DOHH2 (cell line): ENCODE results near the gene CACNA1B.

Experiments used
- CTCF ChIP-seq: fragments of 200-600 bp; sonication (generic); IDR thresholded peaks from one replicate; pipeline ENCODE4 v1.5.1; 2014; ENCODE audit warnings: antibody characterized with exemption, mild to moderate bottlenecking, low read depth, low read length; ENCODE audit not compliant: poor library complexity, severe bottlenecking
- EZH2phosphoT487 ChIP-seq: fragments of 200-600 bp; sonication (generic); IDR thresholded peaks from 2 replicates; pipeline ENCODE4 v1.6.1; 2017; ENCODE audit warnings: borderline replicate concordance, mild to moderate bottlenecking, antibody characterized with exemption, low read length, moderate library complexity, mixed read lengths

GRCh38 chr9:138078846-138079245 lies 201.3 kb downstream of the CACNA1B start:
- TF ChIP-seq CTCF: no peak
- no peak for TF ChIP-seq EZH2phosphoT487
